ENCODE data around the gene CCDC120.

DNA sequence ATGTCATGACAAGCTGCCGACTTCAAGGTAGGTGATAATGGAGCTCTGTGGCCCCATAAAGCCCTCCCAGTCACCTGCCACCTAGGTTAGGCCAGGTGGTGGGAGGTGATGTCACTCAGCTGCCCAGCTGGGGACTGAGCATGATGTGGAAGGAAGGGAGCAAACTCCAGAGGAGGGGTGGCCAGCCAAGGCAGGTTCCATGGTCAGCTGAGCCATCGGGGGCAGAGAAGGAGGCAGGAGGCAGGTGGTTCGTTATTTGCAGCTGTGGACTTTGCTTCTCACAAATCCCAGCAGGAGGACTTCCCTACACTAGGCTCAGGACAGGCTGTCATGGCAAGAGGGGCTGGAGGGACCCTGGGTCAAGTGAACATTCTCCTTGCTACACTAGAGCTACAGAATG is 2.1 kb downstream of the CCDC120 start:
- TF ChIP-seq, protein P1, sequence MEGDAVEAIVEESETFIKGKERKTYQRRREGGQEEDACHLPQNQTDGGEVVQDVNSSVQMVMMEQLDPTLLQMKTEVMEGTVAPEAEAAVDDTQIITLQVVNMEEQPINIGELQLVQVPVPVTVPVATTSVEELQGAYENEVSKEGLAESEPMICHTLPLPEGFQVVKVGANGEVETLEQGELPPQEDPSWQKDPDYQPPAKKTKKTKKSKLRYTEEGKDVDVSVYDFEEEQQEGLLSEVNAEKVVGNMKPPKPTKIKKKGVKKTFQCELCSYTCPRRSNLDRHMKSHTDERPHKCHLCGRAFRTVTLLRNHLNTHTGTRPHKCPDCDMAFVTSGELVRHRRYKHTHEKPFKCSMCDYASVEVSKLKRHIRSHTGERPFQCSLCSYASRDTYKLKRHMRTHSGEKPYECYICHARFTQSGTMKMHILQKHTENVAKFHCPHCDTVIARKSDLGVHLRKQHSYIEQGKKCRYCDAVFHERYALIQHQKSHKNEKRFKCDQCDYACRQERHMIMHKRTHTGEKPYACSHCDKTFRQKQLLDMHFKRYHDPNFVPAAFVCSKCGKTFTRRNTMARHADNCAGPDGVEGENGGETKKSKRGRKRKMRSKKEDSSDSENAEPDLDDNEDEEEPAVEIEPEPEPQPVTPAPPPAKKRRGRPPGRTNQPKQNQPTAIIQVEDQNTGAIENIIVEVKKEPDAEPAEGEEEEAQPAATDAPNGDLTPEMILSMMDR (conservative IDR thresholded peaks at IDR 0.05; ENCODE audit: low read length) = no peak
- TF ChIP-seq EZH2phosphoT487 (IDR thresholded peaks at IDR 0.05; ENCODE audit: borderline replicate concordance, low read depth, low read length) = no peak
